Breast epithelium (tissue), 4 donors: ENCODE data around the gene IGFBP4. TPM values are rescaled to one million over a fixed set of nuclear protein-coding genes. Genes with fewer than 3 reads are reported as not detected.
A peak's percentile ranks its signal among the peaks of the same experiment; 100 is the strongest.
"Not testable (repeated sequence)": the region's sequence is repeated elsewhere in the genome, so short reads cannot be mapped to it uniquely, and the experiment has no call there.

Source experiments
- DNase-seq, 2 donors: peaks; one replicate each; pipeline ENCODE4 v3.0.0-alpha.2; 2019; ENCODE audit warnings: low spot score in 2 of 2
- H3K27ac ChIP-seq, 2 donors: fragments of 200-600 bp; sonication (generic) in 1 of 2; one replicate each; pipeline ENCODE4 v1.5.1; 2016 to 2019; ENCODE audit warnings: mild to moderate bottlenecking in 1 of 2
- H3K27me3 ChIP-seq, 2 donors: fragments of 200-600 bp; sonication (generic) in 1 of 2; one replicate each; pipeline versions ENCODE4 v1.5.1 to v1.6.0; 2017 to 2019; ENCODE audit warnings: control low read depth in 1 of 2, mild to moderate bottlenecking in 1 of 2
- H3K36me3 ChIP-seq: fragments of 200-600 bp; one replicate; pipeline ENCODE4 v1.5.1; 2019
- H3K4me1 ChIP-seq, 2 donors: fragments of 200-600 bp; sonication (generic); one replicate each; pipeline ENCODE4 v1.5.1; 2016 to 2019; ENCODE audit warnings: control low read depth in 1 of 2
- H3K4me3 ChIP-seq, 3 donors: fragments of 200-600 bp; sonication (generic); 1 replicate in 2 of 3; 2 replicates in 1 of 3; pipeline ENCODE4 v1.5.1; 2016 to 2019; ENCODE audit warnings: mild to moderate bottlenecking in 3 of 3, moderate library complexity in 2 of 3
- H3K9me3 ChIP-seq, 2 donors: fragments of 200-600 bp; sonication (generic) in 1 of 2; one replicate each; pipeline ENCODE4 v1.5.1; 2016 to 2019; ENCODE audit warnings: control low read depth in 1 of 2
- POLR2A ChIP-seq: fragments of 450-650 bp; IDR thresholded peaks from one replicate; pipeline ENCODE4 v1.6.1; 2016; ENCODE audit warnings: antibody characterized with exemption, mild to moderate bottlenecking, moderate library complexity
- POLR2AphosphoS5 ChIP-seq, 3 donors: sonication (generic); formaldehyde crosslinking; IDR thresholded peaks; one replicate each; pipeline ENCODE4 v1.6.1; 2017; ENCODE audit warnings: antibody characterized with exemption in 3 of 3
- intact Hi-C: fragments of 100-400 bp; cut with DNase I; formaldehyde crosslinking; loops from one replicate; pipeline ENCODE4 v1.15.1; 2023; ENCODE audit warnings: low total_unique reads
- total RNA-seq, 3 donors: library from RNA; depleted of rRNA; stranded (reverse); fragments of >200 nt; gene quantifications; one replicate each; pipeline ENCODE4 v1.1.0, GENCODE V29; 2016
- TF ChIP-seq, protein P1 (sequence below), 3 donors: fragments of 450-650 bp; IDR thresholded peaks; one replicate each; pipeline ENCODE4 v1.5.1; 2016 to 2017; ENCODE audit warnings: antibody characterized with exemption in 3 of 3, mild to moderate bottlenecking in 3 of 3, moderate library complexity in 3 of 3

IGFBP4 gene
- 100 to 1,000 TPM; 191 to 893 (median 278) TPM for total RNA-seq

GRCh38 chr17:40443196-40443987 is at the start of gene IGFBP4:
TSS of gene IGFBP4 (plus strand) at chr17:40443450. CDS start at chr17:40443736, 286 bp downstream.
- intact Hi-C loops, result loop anchor here (5.0 kb wide), 1 partner anchor 99 kb away; no protein-coding TSS in a partner anchor
- no peaks in the 10 kb centered on the region for H3K27me3 ChIP-seq
- TF ChIP-seq, protein P1, sequence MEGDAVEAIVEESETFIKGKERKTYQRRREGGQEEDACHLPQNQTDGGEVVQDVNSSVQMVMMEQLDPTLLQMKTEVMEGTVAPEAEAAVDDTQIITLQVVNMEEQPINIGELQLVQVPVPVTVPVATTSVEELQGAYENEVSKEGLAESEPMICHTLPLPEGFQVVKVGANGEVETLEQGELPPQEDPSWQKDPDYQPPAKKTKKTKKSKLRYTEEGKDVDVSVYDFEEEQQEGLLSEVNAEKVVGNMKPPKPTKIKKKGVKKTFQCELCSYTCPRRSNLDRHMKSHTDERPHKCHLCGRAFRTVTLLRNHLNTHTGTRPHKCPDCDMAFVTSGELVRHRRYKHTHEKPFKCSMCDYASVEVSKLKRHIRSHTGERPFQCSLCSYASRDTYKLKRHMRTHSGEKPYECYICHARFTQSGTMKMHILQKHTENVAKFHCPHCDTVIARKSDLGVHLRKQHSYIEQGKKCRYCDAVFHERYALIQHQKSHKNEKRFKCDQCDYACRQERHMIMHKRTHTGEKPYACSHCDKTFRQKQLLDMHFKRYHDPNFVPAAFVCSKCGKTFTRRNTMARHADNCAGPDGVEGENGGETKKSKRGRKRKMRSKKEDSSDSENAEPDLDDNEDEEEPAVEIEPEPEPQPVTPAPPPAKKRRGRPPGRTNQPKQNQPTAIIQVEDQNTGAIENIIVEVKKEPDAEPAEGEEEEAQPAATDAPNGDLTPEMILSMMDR (IDR thresholded peaks at IDR 0.05), result peak in 2 of 3 donors; percentile 18 to 29
- TF ChIP-seq POLR2A (peak; percentile 4), POLR2AphosphoS5 (IDR thresholded peaks at IDR 0.05) (peak in 2 of 3 donors; percentile 66 to 73)
- H3K9me3 ChIP-seq, result no peaks in the 10 kb centered on the region
- peaks cover 10 to 12% of the 10 kb centered on the region in 2 donors for H3K4me1 ChIP-seq
- DNase-seq, result peak; percentile 70 to 81
- no peaks in the 10 kb centered on the region for H3K36me3 ChIP-seq
- H3K27ac ChIP-seq, result peak within 1 kb of the TSS; percentile 94 to 100
- H3K4me3 ChIP-seq, result peak within 1 kb of the TSS; percentile 75 to 98 (median 77)

- H3K27me3 ChIP-seq, result no peaks in the 10 kb centered on the region
- no peaks in the 10 kb centered on the region for H3K9me3 ChIP-seq
- H3K4me1 ChIP-seq, result no peaks in the 10 kb centered on the region
- H3K27ac ChIP-seq, result no peak overlapping the region
- TF ChIP-seq POLR2AphosphoS5 (IDR thresholded peaks at IDR 0.05) (no peak), POLR2A (no peak)
- TF ChIP-seq, protein P1 (IDR thresholded peaks at IDR 0.05), result peak; percentile 17 to 55 (median 46)
- H3K4me3 ChIP-seq, result no peak overlapping the region
- intact Hi-C loops, result no loop called here
- no peak for DNase-seq
- H3K36me3 ChIP-seq, result no peaks in the 10 kb centered on the region
Observed at GRCh38 chr17:40399185-40399584, 44.1 kb upstream of the IGFBP4 start.

DNA sequence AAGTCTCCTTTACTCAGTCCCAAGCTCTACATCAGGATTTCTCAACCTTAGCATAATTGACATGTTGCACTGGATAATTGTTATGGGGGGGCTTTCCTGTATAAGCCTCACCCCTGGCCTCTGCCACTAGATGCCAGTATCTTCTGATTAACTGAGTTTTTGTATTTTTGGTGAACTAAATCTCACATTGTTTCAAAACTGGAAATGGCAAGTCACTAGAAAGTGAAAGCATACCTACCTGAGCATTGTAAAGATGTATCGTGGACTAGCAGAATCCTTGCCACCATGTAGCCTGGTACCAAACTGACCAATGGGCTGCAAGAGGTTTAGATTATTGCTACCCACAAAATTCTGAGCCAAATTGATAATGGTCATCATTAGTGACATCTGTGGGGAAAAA is 40.6 kb upstream of the IGFBP4 start:
- no peaks in the 10 kb centered on the region for H3K36me3 ChIP-seq
- no peaks in the 10 kb centered on the region for H3K4me1 ChIP-seq
- no peak for DNase-seq
- no peaks in the 10 kb centered on the region for H3K9me3 ChIP-seq
- TF ChIP-seq POLR2AphosphoS5 (IDR thresholded peaks at IDR 0.05), result no peak
- TF ChIP-seq POLR2A, result no peak
- TF ChIP-seq, protein P1 (IDR thresholded peaks at IDR 0.05), result no peak
- H3K4me3 ChIP-seq, result no peak overlapping the region
- intact Hi-C loops, result no loop called here
- H3K27ac ChIP-seq, result no peak overlapping the region
- H3K27me3 ChIP-seq, result no peaks in the 10 kb centered on the region

DNA sequence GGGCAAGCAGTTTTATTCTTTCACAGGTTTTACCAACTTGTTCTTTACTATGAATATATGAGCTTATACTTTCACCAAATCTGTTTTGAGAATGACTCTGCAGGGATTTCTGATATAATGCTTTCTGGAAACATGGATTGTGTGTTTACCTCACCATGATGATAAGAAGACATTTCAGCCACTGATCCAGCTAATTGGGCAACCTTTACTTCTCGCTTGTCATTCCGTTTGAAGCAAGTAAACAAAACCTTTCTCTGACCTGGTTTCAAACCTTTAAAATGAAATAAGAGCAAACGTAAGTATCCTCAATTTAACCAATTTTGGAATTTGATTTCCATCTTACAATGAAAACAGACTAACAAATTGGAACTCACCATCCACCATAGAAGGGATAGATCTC is 39.2 kb upstream of the IGFBP4 start:
- no peaks in the 10 kb centered on the region for H3K9me3 ChIP-seq
- H3K4me1 ChIP-seq, result no peaks in the 10 kb centered on the region
- TF ChIP-seq, protein P1 (IDR thresholded peaks at IDR 0.05), result no peak
- TF ChIP-seq POLR2A, result no peak
- no peak for TF ChIP-seq POLR2AphosphoS5 (IDR thresholded peaks at IDR 0.05)
- DNase-seq, result no peak
- H3K36me3 ChIP-seq, result no peaks in the 10 kb centered on the region
- intact Hi-C loops, result no loop called here
- no peak overlapping the region for H3K27ac ChIP-seq
- H3K4me3 ChIP-seq, result no peak overlapping the region
- no peaks in the 10 kb centered on the region for H3K27me3 ChIP-seq

DNA sequence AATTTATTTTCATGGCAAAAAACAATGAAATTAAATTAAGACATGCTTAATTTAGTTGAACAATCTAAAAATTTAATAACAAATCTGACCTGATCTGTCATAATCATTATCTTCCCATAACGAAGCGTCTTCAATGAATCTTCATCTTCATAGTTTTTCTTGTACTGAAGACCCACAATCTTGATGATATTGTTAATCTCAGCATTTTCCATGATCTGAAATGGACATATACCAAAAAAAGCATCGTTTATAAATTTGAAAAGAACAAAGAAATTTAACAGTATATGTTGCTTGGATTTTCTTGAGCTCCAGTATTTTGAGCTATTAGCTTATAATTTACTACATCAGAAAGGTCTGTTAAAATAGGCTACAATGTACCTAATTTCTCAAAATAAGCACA is 35.8 kb upstream of the IGFBP4 start:
- Histone ChIP-seq H3K4me3 (no peak overlapping the region), H3K27ac (no peak overlapping the region), H3K9me3 (no peaks in the 10 kb centered on the region), H3K27me3 (no peaks in the 10 kb centered on the region), H3K4me1 (no peaks in the 10 kb centered on the region), H3K36me3 (no peaks in the 10 kb centered on the region)
- intact Hi-C loops, result no loop called here
- DNase-seq, result no peak
- TF ChIP-seq POLR2A (no peak), POLR2AphosphoS5 (IDR thresholded peaks at IDR 0.05) (no peak)
- TF ChIP-seq, protein P1 (IDR thresholded peaks at IDR 0.05), result no peak

- H3K4me3 ChIP-seq, intact Hi-C loops, H3K27me3 ChIP-seq, H3K4me1 ChIP-seq, H3K9me3 ChIP-seq, H3K36me3 ChIP-seq, H3K27ac ChIP-seq, DNase-seq: not testable (repeated sequence)
Observed at GRCh38 chr17:40409540-40409939, 33.7 kb upstream of the IGFBP4 start.
